CD4-positive, alpha-beta T cell treated with Interferon alpha-2 for 1 hour (primary cell): Measurements from ENCODE around the gene SEPTIN5.

Source experiments
- DNase-seq, 2 donors: peaks; one replicate each; pipeline ENCODE4 v3.0.0-alpha.2; 2020 to 2022

Gene SEPTIN5

GRCh38 chr22:19705181-19705934 lies 8.9 kb upstream of the SEPTIN5 start:
- DNase-seq = no peak

- DNase-seq = no peak
Observed at GRCh38 chr22:19706661-19707151, 7.6 kb upstream of the SEPTIN5 start.

- no peak for DNase-seq
Observed at GRCh38 chr22:19707347-19708290, 6.7 kb upstream of the SEPTIN5 start.

GRCh38 chr22:19708321-19709011 lies 5.8 kb upstream of the SEPTIN5 start:
- DNase-seq = no peak

- DNase-seq = no peak
Observed at GRCh38 chr22:19709063-19709769, 5.1 kb upstream of the SEPTIN5 start.

GRCh38 chr22:19710020-19710768 lies 4.1 kb upstream of the SEPTIN5 start:
- DNase-seq = no peak

- DNase-seq = no peak
Observed at GRCh38 chr22:19710769-19711106, 3.6 kb upstream of the SEPTIN5 start.

- DNase-seq = no peak
Observed at GRCh38 chr22:19713245-19713644, 1.1 kb upstream of the SEPTIN5 start.

- no peak for DNase-seq
Observed at GRCh38 chr22:19713650-19714311, 522 bp upstream of the SEPTIN5 start.

- DNase-seq = no peak
Observed at GRCh38 chr22:19715188-19715930, 1.1 kb downstream of the SEPTIN5 start.

- no peak for DNase-seq
Observed at GRCh38 chr22:19716041-19716828, 1.9 kb downstream of the SEPTIN5 start.

- DNase-seq = no peak
Observed at GRCh38 chr22:19716829-19717105, 2.5 kb downstream of the SEPTIN5 start.

- DNase-seq = no peak
Observed at GRCh38 chr22:19717181-19717580, 2.9 kb downstream of the SEPTIN5 start.

- DNase-seq = peak; percentile 77 to 85
Observed at GRCh38 chr22:19717691-19718455, 3.6 kb downstream of the SEPTIN5 start.

GRCh38 chr22:19718456-19719049 lies 4.2 kb downstream of the SEPTIN5 start:
- no peak for DNase-seq

- DNase-seq = no peak
Observed at GRCh38 chr22:19719050-19719482, 4.8 kb downstream of the SEPTIN5 start.

GRCh38 chr22:19719488-19720021 lies 5.3 kb downstream of the SEPTIN5 start:
- DNase-seq = no peak

GRCh38 chr22:19720150-19720827 lies 6.0 kb downstream of the SEPTIN5 start:
- no peak for DNase-seq
